MM.1S (cell line): ENCODE data around the gene COMP.

Experiments
- EZH2 ChIP-seq: fragments of 300-600 bp; sonication (generic); optimal IDR thresholded peaks from 2 replicates; pipeline ENCODE3; 2017; ENCODE audit warnings: low read depth, mild to moderate bottlenecking, antibody characterized with exemption, low read length, mixed read lengths
- TF ChIP-seq, protein P1 (sequence below): fragments of 300-600 bp; sonication (generic); IDR thresholded peaks from 2 replicates; pipeline ENCODE4 v1.5.1; 2016; ENCODE audit warnings: antibody characterized with exemption, low read length, mixed read lengths

DNA sequence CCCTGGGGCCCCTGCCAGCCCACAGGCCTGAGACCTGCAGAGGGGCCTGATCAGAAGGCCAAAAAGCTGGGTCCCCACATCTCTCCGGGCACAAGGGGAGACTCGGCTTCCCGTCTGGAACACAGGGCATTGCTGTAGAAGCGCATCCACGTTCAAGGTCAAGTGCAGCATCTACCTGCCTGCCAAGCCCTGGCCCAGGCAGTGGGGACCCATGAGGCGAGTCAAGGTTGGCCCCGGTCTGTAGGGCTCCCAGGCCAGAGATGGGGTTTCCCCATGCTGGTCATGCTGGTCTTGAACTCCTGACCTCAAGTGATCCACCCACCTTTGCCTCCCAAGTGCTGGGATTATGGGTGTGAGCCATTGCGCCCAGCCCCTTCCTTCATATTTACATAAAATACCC, 13.5 kb upstream of the COMP start:
- TF ChIP-seq, protein P1, sequence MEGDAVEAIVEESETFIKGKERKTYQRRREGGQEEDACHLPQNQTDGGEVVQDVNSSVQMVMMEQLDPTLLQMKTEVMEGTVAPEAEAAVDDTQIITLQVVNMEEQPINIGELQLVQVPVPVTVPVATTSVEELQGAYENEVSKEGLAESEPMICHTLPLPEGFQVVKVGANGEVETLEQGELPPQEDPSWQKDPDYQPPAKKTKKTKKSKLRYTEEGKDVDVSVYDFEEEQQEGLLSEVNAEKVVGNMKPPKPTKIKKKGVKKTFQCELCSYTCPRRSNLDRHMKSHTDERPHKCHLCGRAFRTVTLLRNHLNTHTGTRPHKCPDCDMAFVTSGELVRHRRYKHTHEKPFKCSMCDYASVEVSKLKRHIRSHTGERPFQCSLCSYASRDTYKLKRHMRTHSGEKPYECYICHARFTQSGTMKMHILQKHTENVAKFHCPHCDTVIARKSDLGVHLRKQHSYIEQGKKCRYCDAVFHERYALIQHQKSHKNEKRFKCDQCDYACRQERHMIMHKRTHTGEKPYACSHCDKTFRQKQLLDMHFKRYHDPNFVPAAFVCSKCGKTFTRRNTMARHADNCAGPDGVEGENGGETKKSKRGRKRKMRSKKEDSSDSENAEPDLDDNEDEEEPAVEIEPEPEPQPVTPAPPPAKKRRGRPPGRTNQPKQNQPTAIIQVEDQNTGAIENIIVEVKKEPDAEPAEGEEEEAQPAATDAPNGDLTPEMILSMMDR: no peak
- no peak for TF ChIP-seq EZH2
